HUES6 (cell line): ENCODE data around the gene YWHAH.

Experiments
- H3K27ac ChIP-seq: 2 replicates; pipeline ENCODE4 v1.7.0; 2013; ENCODE audit warnings: low read depth, mild to moderate bottlenecking, low read length, inconsistent platforms
- H3K27me3 ChIP-seq: 2 replicates; pipeline ENCODE4 v1.6.1; 2013; ENCODE audit warnings: low read length; ENCODE audit not compliant: control insufficient read depth, insufficient read depth
- H3K36me3 ChIP-seq: 2 replicates; pipeline ENCODE4 v1.6.1; 2013; ENCODE audit warnings: low read length; ENCODE audit not compliant: control insufficient read depth, insufficient read depth
- H3K4me1 ChIP-seq: 2 replicates; pipeline ENCODE4 v1.6.1; 2013; ENCODE audit warnings: low read length; ENCODE audit not compliant: control insufficient read depth, insufficient read depth
- H3K4me3 ChIP-seq: 2 replicates; pipeline ENCODE4 v1.5.1; 2013; ENCODE audit warnings: low read depth, low read length
- H3K9ac ChIP-seq: one replicate; pipeline ENCODE4 v1.6.1; 2013; ENCODE audit warnings: mild to moderate bottlenecking, low read length
- H3K9me3 ChIP-seq: 2 replicates; pipeline ENCODE4 v1.6.1; 2013; ENCODE audit warnings: low read depth, low read length; ENCODE audit not compliant: control insufficient read depth, insufficient read depth

YWHAH gene

DNA sequence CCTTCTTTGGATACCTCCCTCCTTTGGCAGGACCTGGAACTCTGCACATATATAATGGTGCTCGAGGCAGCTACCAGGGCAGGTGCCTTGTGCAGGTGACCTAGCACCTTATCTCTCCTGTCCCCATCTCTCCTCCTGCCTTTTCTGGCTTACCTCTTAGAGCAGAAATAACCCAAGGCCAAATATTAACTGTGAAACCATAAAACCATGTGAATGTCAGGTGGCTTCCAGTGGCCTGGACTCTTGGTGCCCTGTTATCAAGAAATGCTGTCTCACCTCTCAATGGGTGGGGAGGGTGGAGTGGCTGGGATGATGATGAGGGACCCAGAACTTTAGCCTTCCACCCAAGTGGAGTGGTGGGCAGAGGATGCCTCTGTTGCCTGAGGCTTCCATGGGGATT, 42.9 kb downstream of the YWHAH start:
- Histone ChIP-seq H3K9ac (no peak overlapping the region), H3K27me3 (peaks cover 6% of the 10 kb centered on the region; the same call in 1 of the 2 replicates), H3K4me3 (no peak overlapping the region), H3K9me3 (no peaks in the 10 kb centered on the region), H3K27ac (no peak overlapping the region), H3K36me3 (no peaks in the 10 kb centered on the region), H3K4me1 (no peaks in the 10 kb centered on the region)

DNA sequence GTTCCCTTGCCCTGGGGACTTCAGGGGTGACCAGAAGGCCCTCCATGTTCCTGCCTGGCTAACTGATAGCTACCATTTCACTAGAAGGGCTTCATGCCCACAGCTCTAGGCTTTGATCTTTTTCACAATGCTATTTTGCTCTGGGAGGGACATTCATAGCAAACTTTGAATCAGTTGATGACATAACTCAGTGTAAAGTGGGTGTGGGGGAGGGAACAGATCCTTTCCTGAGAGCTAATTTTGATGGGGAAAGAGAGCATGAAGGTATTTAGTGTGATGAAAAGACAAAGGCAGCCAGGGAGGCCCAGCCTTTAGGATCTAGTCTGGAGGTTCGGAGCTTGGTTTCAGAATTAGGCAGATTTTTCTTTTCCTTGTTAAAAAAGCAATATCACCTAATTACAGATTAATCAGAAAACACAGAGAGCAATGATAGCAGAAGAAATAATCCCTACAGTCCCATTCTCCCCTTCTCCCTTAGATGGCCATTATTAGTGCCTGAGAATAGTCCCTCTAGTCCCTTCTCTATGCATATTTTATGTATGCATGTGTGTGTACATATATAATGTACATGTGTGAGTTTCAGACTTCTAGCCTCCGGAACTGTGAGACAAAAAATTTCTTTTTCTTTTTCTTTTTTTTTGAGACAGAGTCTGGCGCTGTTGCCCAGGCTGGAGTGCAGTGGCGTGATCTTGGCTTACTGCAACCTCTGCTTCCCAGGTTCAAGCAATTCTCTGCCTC, 46.9 kb downstream of the YWHAH start:
- H3K9me3 ChIP-seq: no peaks in the 10 kb centered on the region
- no peak overlapping the region for H3K9ac ChIP-seq
- H3K36me3 ChIP-seq: no peaks in the 10 kb centered on the region
- H3K27ac ChIP-seq: no peak overlapping the region
- no peaks in the 10 kb centered on the region for H3K4me1 ChIP-seq
- H3K27me3 ChIP-seq: peaks cover 6% of the 10 kb centered on the region; the same call in 1 of the 2 replicates
- H3K4me3 ChIP-seq: no peak overlapping the region

DNA sequence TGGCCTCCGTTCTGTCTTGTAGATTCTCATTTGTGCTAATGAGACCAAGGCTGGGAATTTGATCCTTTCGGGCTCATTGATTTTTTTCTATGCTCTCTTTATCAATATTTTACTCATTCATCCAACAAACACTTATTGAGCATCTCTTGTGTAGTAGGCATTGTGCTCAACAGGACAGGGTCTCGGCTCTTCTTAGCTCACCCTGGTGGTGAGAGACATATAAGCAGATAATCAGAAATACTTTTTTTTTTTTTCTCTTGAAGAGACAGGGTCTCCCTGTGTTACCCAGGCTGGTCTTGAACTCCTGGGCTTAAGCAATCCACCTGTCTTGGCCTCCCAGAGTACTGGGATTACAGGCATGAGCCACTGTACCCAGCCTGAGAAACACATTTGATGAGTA, 50.7 kb downstream of the YWHAH start:
- no peaks in the 10 kb centered on the region for H3K9me3 ChIP-seq
- no peaks in the 10 kb centered on the region for H3K4me1 ChIP-seq
- no peaks in the 10 kb centered on the region for H3K36me3 ChIP-seq
- no peak overlapping the region for H3K27ac ChIP-seq
- peaks cover 4% of the 10 kb centered on the region; the same call in 1 of the 2 replicates for H3K27me3 ChIP-seq
- H3K9ac ChIP-seq: no peak overlapping the region
- no peak overlapping the region for H3K4me3 ChIP-seq

DNA sequence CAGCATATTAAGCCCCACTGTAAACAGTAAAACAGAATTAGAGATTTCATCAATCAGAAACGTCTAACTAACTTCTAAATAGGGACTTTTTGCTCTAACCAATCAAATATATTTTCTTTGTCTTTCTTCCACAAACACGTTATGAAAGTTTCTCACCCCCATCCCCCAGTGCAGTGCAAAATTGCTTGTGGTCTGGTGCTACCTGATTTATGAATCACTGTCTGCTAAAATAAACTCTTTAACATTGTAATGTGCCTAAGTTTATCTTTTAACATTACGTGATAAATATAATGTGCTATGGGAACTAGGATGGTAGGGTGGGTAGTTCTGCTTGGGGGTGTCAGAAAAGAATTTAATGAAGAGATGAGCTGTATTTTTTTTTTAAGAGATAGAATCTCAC, 51.5 kb downstream of the YWHAH start:
- no peak overlapping the region for H3K9ac ChIP-seq
- H3K27ac ChIP-seq: no peak overlapping the region

DNA sequence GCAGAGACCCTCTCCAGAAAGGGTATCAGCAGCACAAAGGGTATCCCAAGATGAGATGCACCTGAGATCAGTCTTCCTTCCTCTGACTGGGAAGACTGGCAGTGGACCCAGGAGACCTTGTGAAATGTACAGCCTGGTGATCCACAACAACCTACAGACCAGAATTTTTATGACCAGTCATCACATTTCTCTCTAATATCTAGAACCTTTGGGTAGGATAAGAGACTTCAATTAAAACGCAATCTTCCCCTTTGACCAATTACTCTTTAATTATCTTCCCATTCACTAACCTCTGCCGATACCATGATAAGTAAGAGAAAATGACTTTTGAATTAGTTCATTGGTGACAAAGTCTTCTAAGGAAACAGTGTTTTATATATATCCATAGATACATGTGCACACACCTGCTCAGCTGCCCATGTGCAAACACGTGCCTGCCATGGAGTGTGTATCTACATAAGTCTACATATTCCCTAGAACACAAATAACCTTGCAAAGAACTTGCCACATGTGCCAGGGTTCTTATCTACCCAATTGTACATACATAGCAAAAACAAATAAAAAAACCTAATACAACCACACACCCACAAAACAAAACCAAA, 54.5 kb downstream of the YWHAH start:
- Histone ChIP-seq H3K36me3 (no peaks in the 10 kb centered on the region), H3K4me1 (no peaks in the 10 kb centered on the region), H3K27me3 (no peaks in the 10 kb centered on the region), H3K4me3 (no peak overlapping the region), H3K9me3 (no peaks in the 10 kb centered on the region), H3K9ac (no peak overlapping the region), H3K27ac (no peak overlapping the region)

More for the DNA sequence above, 51.5 kb downstream of the YWHAH start:
- Histone ChIP-seq H3K4me3 (no peak overlapping the region), H3K9me3 (no peaks in the 10 kb centered on the region), H3K36me3 (no peaks in the 10 kb centered on the region), H3K27me3 (no peaks in the 10 kb centered on the region), H3K4me1 (no peaks in the 10 kb centered on the region)

DNA sequence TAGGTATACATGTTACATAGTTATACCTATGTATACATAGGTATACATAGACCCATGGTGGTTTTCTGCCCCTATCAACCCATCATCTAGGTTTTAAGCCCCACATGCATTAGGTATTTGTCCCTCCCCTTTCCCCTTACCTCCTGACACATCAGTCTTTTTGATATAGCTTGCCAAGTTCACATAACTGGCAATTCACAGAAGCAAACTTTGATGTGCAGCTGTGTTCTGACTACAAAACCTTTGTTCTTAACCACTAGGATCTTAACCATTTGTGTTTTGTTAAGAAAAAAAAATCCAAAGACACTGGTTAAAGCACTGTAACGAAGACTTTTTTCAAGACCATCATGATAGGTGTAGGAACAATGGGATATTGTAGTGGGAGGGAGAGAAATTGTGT, 55.8 kb downstream of the YWHAH start:
- Histone ChIP-seq H3K27me3 (no peaks in the 10 kb centered on the region), H3K9ac (no peak overlapping the region), H3K4me3 (no peak overlapping the region)

DNA sequence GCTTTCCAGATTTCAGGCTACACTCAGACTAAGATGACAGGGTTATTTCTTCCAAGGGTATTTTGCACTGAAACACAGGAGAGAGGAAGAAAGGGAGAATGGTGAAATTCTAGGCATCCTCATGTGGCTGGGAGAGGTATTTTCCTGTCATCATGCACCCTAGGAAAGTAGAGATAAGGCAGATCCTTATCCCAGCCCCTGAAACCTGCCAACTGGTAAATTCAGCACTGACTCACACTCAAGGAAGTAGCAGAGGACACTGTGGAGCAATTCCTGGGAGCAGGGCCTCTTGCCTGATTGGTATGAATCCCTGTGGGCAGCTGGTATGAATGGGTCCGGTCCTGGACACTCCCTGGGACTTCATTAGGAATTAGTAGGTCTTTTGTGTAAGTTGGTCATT, 61.1 kb downstream of the YWHAH start:
- Histone ChIP-seq H3K4me1 (no peaks in the 10 kb centered on the region), H3K9ac (no peak overlapping the region), H3K9me3 (no peaks in the 10 kb centered on the region), H3K36me3 (no peaks in the 10 kb centered on the region), H3K27me3 (0 out of 2 replicates have a peak, but pooled peaks cover 4% of the 10 kb centered on the region), H3K27ac (no peak overlapping the region), H3K4me3 (no peak overlapping the region)

More for the DNA sequence above, 55.8 kb downstream of the YWHAH start:
- no peaks in the 10 kb centered on the region for H3K4me1 ChIP-seq
- no peaks in the 10 kb centered on the region for H3K36me3 ChIP-seq
- H3K9me3 ChIP-seq: no peaks in the 10 kb centered on the region
- H3K27ac ChIP-seq: no peak overlapping the region
